ENCODE results near the gene GLUD1.

Gene GLUD1

DNA sequence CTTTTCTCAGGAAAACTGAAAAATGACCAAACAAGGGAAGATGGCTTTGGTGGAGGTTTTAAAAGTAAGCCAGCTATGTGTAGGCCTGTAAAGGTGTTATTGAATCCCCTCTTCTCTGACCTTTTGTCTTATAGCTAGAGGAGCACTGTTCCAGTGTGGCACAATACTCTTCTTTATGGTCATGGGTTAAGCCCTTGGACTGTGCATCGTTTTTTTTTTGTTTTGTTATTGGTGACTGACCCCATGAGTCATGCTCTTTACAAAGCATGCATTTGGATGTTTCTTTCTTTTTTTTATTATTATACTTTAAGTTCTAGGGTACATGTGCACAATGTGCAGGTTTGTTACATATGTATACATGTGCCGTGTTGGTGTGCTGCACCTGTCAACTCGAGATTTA, 94.2 kb downstream of the GLUD1 start:
- TF ChIP-seq POLR2A (IDR thresholded peaks at IDR 0.05; ENCODE audit: low read depth, low read length) = no peak
- FAIRE-seq (no peak), DNase-seq (ENCODE audit: insufficient read length, low spot score) (no peak)
